Colonic mucosa (tissue), 4 donors: Measurements from ENCODE around the gene EVC. TPM values are rescaled to one million over a fixed set of nuclear protein-coding genes. Genes with fewer than 3 reads are reported as not detected.
"Not testable (repeated sequence)": the region's sequence is repeated elsewhere in the genome, so short reads cannot be mapped to it uniquely, and the experiment has no call there.

Experiments
- DNase-seq: peaks from one replicate; pipeline ENCODE4 v3.0.0-alpha.2; 2020
- H3K27ac ChIP-seq: fragments of 200-600 bp; one replicate; pipeline ENCODE4 v1.8.0; 2021
- H3K27me3 ChIP-seq: fragments of 200-600 bp; one replicate; pipeline ENCODE4 v1.8.0; 2021
- H3K36me3 ChIP-seq: fragments of 200-600 bp; one replicate; pipeline ENCODE4 v1.8.0; 2021
- H3K4me1 ChIP-seq: fragments of 200-600 bp; one replicate; pipeline ENCODE4 v1.8.0; 2021; ENCODE audit warnings: mild to moderate bottlenecking
- H3K4me3 ChIP-seq: fragments of 200-600 bp; one replicate; pipeline ENCODE4 v1.8.0; 2021
- H3K9ac ChIP-seq, 2 donors: one replicate each; pipeline ENCODE4 v1.7.0; 2013; ENCODE audit warnings: control low read depth in 2 of 2, low read depth in 2 of 2, low read length in 2 of 2
- H3K9me3 ChIP-seq: fragments of 200-600 bp; one replicate; pipeline ENCODE4 v1.8.0; 2021
- CTCF ChIP-seq: fragments of 200-600 bp; IDR thresholded peaks from one replicate; pipeline ENCODE4 v1.8.0; 2022; ENCODE audit warnings: antibody characterized with exemption, mild to moderate bottlenecking
- intact Hi-C: fragments of 100-400 bp; cut with DNase I; formaldehyde crosslinking; loops from one replicate; pipeline ENCODE4 v1.14.1; 2022
- total RNA-seq, 2 donors: library from RNA; stranded (reverse); fragmentation: NEBNext Ultra II Directional in 1 of 2; extraction: Animal tissue kit (Norgen Biotek cat#: 25700) in 1 of 2; gene quantifications; one replicate each; pipeline ENCODE4 v1.2.1, GENCODE V29; 2021
- donor health status: healthy.
- donor health status: DM: no; HTN: no; CAD: no.
- donor health status: DM: no; HTN: no; CAD: no.

Gene EVC
- total RNA-seq, 2 donors from 2014 or later, result 1.1 to 4.1 TPM

GRCh38 chr4:5808081-5808741 lies 97.2 kb downstream of the EVC start:
- Histone ChIP-seq H3K4me3 (no peak overlapping the region), H3K4me1 (no peaks in the 10 kb centered on the region), H3K9me3 (no peaks in the 10 kb centered on the region), H3K27me3 (no peaks in the 10 kb centered on the region), H3K9ac (no peak overlapping the region), H3K36me3 (no peaks in the 10 kb centered on the region), H3K27ac (no peak overlapping the region)
- intact Hi-C loops, result no loop called here
- DNase-seq, result no peak
- no peak for TF ChIP-seq CTCF

GRCh38 chr4:5809216-5809776 lies 98.3 kb downstream of the EVC start:
- TF ChIP-seq CTCF, result no peak
- Histone ChIP-seq H3K9me3 (no peaks in the 10 kb centered on the region), H3K4me3 (no peak overlapping the region), H3K27ac (no peak overlapping the region), H3K4me1 (no peaks in the 10 kb centered on the region), H3K27me3 (no peaks in the 10 kb centered on the region), H3K36me3 (no peaks in the 10 kb centered on the region), H3K9ac (no peak overlapping the region)
- intact Hi-C loops, result no loop called here
- no peak for DNase-seq

GRCh38 chr4:5810151-5810550 lies 99.2 kb downstream of the EVC start:
- no peak for DNase-seq
- Histone ChIP-seq H3K4me3 (no peak overlapping the region), H3K4me1 (no peaks in the 10 kb centered on the region), H3K9ac (no peak overlapping the region), H3K36me3 (no peaks in the 10 kb centered on the region), H3K27me3 (no peaks in the 10 kb centered on the region), H3K9me3 (no peaks in the 10 kb centered on the region), H3K27ac (no peak overlapping the region)
- intact Hi-C loops, result loop anchor here (5.0 kb wide), 2 partner anchors 758 to 813 kb away; partner anchors contain the start of gene STK32B
- no peak for TF ChIP-seq CTCF

GRCh38 chr4:5810770-5811430 lies 99.9 kb downstream of the EVC start:
- H3K27me3 ChIP-seq, result no peaks in the 10 kb centered on the region
- TF ChIP-seq CTCF, result no peak
- H3K4me3 ChIP-seq, result no peak overlapping the region
- no peak overlapping the region for H3K27ac ChIP-seq
- H3K9ac ChIP-seq, result no peak overlapping the region
- no peak for DNase-seq
- no peaks in the 10 kb centered on the region for H3K9me3 ChIP-seq
- intact Hi-C loops, result loop anchor here (5.0 kb wide), 2 partner anchors 759 to 814 kb away; partner anchors contain the start of gene STK32B
- no peaks in the 10 kb centered on the region for H3K4me1 ChIP-seq
- no peaks in the 10 kb centered on the region for H3K36me3 ChIP-seq

GRCh38 chr4:5812057-5812456 lies 101.1 kb downstream of the EVC start:
- H3K27me3 ChIP-seq, H3K36me3 ChIP-seq, H3K27ac ChIP-seq, H3K9me3 ChIP-seq, H3K4me1 ChIP-seq, H3K4me3 ChIP-seq, H3K9ac ChIP-seq, DNase-seq: not testable (repeated sequence)
- intact Hi-C loops, result loop anchor here (5.0 kb wide), 2 partner anchors 760 to 815 kb away; partner anchors contain the start of gene STK32B
